Adrenal gland (tissue), 12 donors: Measurements from ENCODE around the gene ZBTB24. TPM values are rescaled to one million over a fixed set of nuclear protein-coding genes. Genes with fewer than 3 reads are reported as not detected.
A peak's percentile ranks its signal among the peaks of the same experiment; 100 is the strongest.

Source experiments
- DNase-seq, 7 donors: peaks; one replicate each; pipeline ENCODE4 v3.0.0-alpha.2; 2019 to 2020
- H3K27ac ChIP-seq, 5 donors: fragments of 200-600 bp; sonication (generic) in 4 of 5; 1 replicate in 3 of 5; 2 replicates in 2 of 5; pipeline versions ENCODE4 v1.5.1 to v1.8.0; 2016 to 2020; ENCODE audit warnings: mild to moderate bottlenecking in 1 of 5
- H3K27me3 ChIP-seq: fragments of 200-600 bp; 2 replicates; pipeline ENCODE4 v1.8.0; 2021
- H3K36me3 ChIP-seq, 2 donors: fragments of 200-600 bp; replicated peaks in 1 of 2; 1 replicate in 1 of 2; 2 replicates in 1 of 2; pipeline versions ENCODE4 v1.5.1 to v1.8.0; 2018 to 2022
- H3K4me1 ChIP-seq, 2 donors: fragments of 200-600 bp; replicated peaks in 1 of 2; 1 replicate in 1 of 2; 2 replicates in 1 of 2; pipeline versions ENCODE4 v1.5.1 to v1.8.0; 2018 to 2021
- H3K4me3 ChIP-seq, 4 donors: fragments of 200-600 bp; sonication (generic) in 3 of 4; one replicate each; pipeline ENCODE4 v1.5.1; 2016 to 2018
- H3K9me3 ChIP-seq, 3 donors: fragments of 200-600 bp; sonication (generic) in 1 of 3; replicated peaks in 1 of 3; 1 replicate in 2 of 3; 2 replicates in 1 of 3; pipeline versions ENCODE4 v1.5.1 to v1.8.0; 2016 to 2021
- CTCF ChIP-seq, 6 experiments: fragments of 450-650 bp in 4 of 6; fragments of 200-600 bp in 2 of 6; sonication (generic) in 1 of 6; IDR thresholded peaks; 1 replicate in 5 of 6; 2 replicates in 1 of 6; pipeline versions ENCODE4 v1.5.1 to v1.8.0; 2016 to 2021; ENCODE audit warnings: antibody characterized with exemption in 6 of 6, mild to moderate bottlenecking in 2 of 6, moderate library complexity in 1 of 6
- POLR2A ChIP-seq, 2 donors: fragments of 450-650 bp; IDR thresholded peaks; one replicate each; pipeline ENCODE4 v1.6.1; 2017; ENCODE audit warnings: antibody characterized with exemption in 2 of 2, mild to moderate bottlenecking in 2 of 2, moderate library complexity in 1 of 2
- WGBS, 4 donors: extraction: QIAGEN DNeasy Blood & Tissue Kit in 2 of 4; methylation state at CpG; one replicate each; pipeline versions ENCODE4 v1.1.5 to v1.1.7; 2013 to 2017; 5-methylcytosine and 5-hydroxymethylcytosine counted together
- intact Hi-C, 2 donors: fragments of 100-400 bp; cut with DNase I; formaldehyde crosslinking; loops; one replicate each; pipeline versions ENCODE4 v1.14.1 to v1.15.0; 2022 to 2023
- polyA plus RNA-seq, 3 donors: library from polyadenylated mRNA; stranded (reverse); fragments of 200-250 nt in 2 of 3; fragments of 350-450 nt in 1 of 3; fragmentation: Illumina TruSeq in 1 of 3; extraction: RNeasy Lipid Tissue Mini Kit (QIAGEN cat#74804) in 1 of 3; gene quantifications; one replicate each; pipeline ENCODE4 v1.2.3, GENCODE V29; 2013 to 2014
- total RNA-seq, 9 donors: library from RNA; depleted of rRNA in 4 of 9; stranded (reverse); fragments of >200 nt in 4 of 9; fragments of 120-200 nt in 1 of 9; fragmentation: NEBNext Ultra II Directional in 1 of 9; extraction: Animal tissue kit (Norgen Biotek cat#: 25700) in 1 of 9; gene quantifications; one replicate each; pipeline versions ENCODE4 v1.1.0 to v1.2.4, GENCODE V29; 2013 to 2023
- donor health status: healthy with polysubstance abuse.
- donor health status: Bipolar disorder and iron deficiency.
- donor health status: DM: yes; HTN: yes; CAD: no.
- donor health status: DM: no; HTN: no; CAD: no.
- donor health status: DM: no; HTN: no; CAD: no.
- donor health status: DM: yes; HTN: yes; CAD: no.

Gene ZBTB24
- total and polyA plus RNA-seq, 12 donors: 2.2 to 14.4 (median 6.2) TPM

GRCh38 chr6:109445382-109445781 is 37.6 kb downstream of the ZBTB24 start:
- no peak for TF ChIP-seq POLR2A (IDR thresholded peaks at IDR 0.05)
- TF ChIP-seq CTCF (IDR thresholded peaks at IDR 0.05): no peak
- peaks cover 0 to 10% of the 10 kb centered on the region in 2 donors for H3K36me3 ChIP-seq
- H3K27me3 ChIP-seq: no peaks in the 10 kb centered on the region
- intact Hi-C loops: no loop called here
- H3K9me3 ChIP-seq: no peaks in the 10 kb centered on the region
- no peak overlapping the region for H3K27ac ChIP-seq
- DNase-seq: no peak
- H3K4me1 ChIP-seq: peaks cover 4 to 8% of the 10 kb centered on the region in 2 donors
- no peak overlapping the region for H3K4me3 ChIP-seq
- 87 to 93% (median 92%) methylated on average over 9 of the region's 9 CpGs for WGBS, 4 donors

- H3K9me3 ChIP-seq: no peaks in the 10 kb centered on the region
- H3K27me3 ChIP-seq: no peaks in the 10 kb centered on the region
- WGBS, 4 donors: 94 to 98% (median 96%) methylated on average over 5 to 10 of the region's 10 CpGs
- H3K27ac ChIP-seq: no peak overlapping the region
- peaks cover 4 to 8% of the 10 kb centered on the region in 2 donors for H3K4me1 ChIP-seq
- H3K36me3 ChIP-seq: peaks cover 0 to 10% of the 10 kb centered on the region in 2 donors
- no peak for TF ChIP-seq CTCF (IDR thresholded peaks at IDR 0.05)
- TF ChIP-seq POLR2A (IDR thresholded peaks at IDR 0.05): no peak
- intact Hi-C loops: no loop called here
- H3K4me3 ChIP-seq: no peak overlapping the region
- no peak for DNase-seq
These were observed 39.5 kb downstream of the ZBTB24 start for GRCh38 chr6:109443425-109443950.

- Histone ChIP-seq H3K36me3 (peaks cover 0 to 10% of the 10 kb centered on the region in 2 donors), H3K4me1 (peaks cover 4 to 8% of the 10 kb centered on the region in 2 donors), H3K27me3 (no peaks in the 10 kb centered on the region), H3K27ac (no peak overlapping the region), H3K9me3 (no peaks in the 10 kb centered on the region), H3K4me3 (no peak overlapping the region)
- WGBS, 4 donors: 92 to 100% (median 97%) methylated on average over 6 of the region's 6 CpGs
- TF ChIP-seq CTCF (IDR thresholded peaks at IDR 0.05) (no peak), POLR2A (IDR thresholded peaks at IDR 0.05) (no peak)
- DNase-seq: no peak
- intact Hi-C loops: no loop called here
These were observed 40.6 kb downstream of the ZBTB24 start for GRCh38 chr6:109442393-109442924.

- H3K9me3 ChIP-seq: no peaks in the 10 kb centered on the region
- no peaks in the 10 kb centered on the region for H3K27me3 ChIP-seq
- peak; percentile 51 to 76 (median 52) for DNase-seq
- WGBS, 4 donors: 3 to 6% (median 3%) methylated on average over 12 to 31 of the region's 31 CpGs
- peaks cover 4 to 8% of the 10 kb centered on the region in 2 donors for H3K4me1 ChIP-seq
- TF ChIP-seq POLR2A (IDR thresholded peaks at IDR 0.05): no peak
- peak in 2 of 6 experiments; percentile 18 to 43 for TF ChIP-seq CTCF (IDR thresholded peaks at IDR 0.05)
- H3K27ac ChIP-seq: peak overlapping the region in 4 of 5 donors; percentile 38 to 77 (median 60)
- intact Hi-C loops: no loop called here
- H3K36me3 ChIP-seq: peaks cover 0 to 10% of the 10 kb centered on the region in 2 donors
- H3K4me3 ChIP-seq: peak overlapping the region; percentile 9 to 83 (median 70)
These were observed 41.8 kb downstream of the ZBTB24 start for GRCh38 chr6:109441069-109441816.
